BLaER1 treated with 17β-estradiol and CSF1 and Interleukin-3, amounts not matched to agents 10 nM and 100 nM (cell line): ENCODE data around the gene SPTB.

Experiments
- H3K27ac ChIP-seq, 11 experiments: shearing (Covaris generic); formaldehyde crosslinking; 2 replicates each; pipeline ENCODE4 v1.8.1; 2022
- H3K27me3 ChIP-seq, 11 experiments: shearing (Covaris generic); formaldehyde crosslinking; 2 replicates each; pipeline ENCODE4 v1.8.1; 2022
- H3K36me3 ChIP-seq, 11 experiments: shearing (Covaris generic); formaldehyde crosslinking; 2 replicates each; pipeline ENCODE4 v1.8.1; 2022
- H3K4me1 ChIP-seq, 10 experiments: shearing (Covaris generic); formaldehyde crosslinking; 2 replicates each; pipeline ENCODE4 v1.8.1; 2022
- H3K4me2 ChIP-seq, 11 experiments: shearing (Covaris generic); formaldehyde crosslinking; 2 replicates each; pipeline ENCODE4 v1.8.1; 2022
- H3K4me3 ChIP-seq, 10 experiments: shearing (Covaris generic); formaldehyde crosslinking; 2 replicates each; pipeline ENCODE4 v1.8.1; 2022
- H3K9ac ChIP-seq, 11 experiments: shearing (Covaris generic); formaldehyde crosslinking; 2 replicates each; pipeline ENCODE4 v1.8.1; 2022
- H3K9me3 ChIP-seq, 11 experiments: shearing (Covaris generic); formaldehyde crosslinking; replicated peaks in 1 of 11; 2 replicates each; pipeline ENCODE4 v1.8.1; 2022
- H4K20me1 ChIP-seq, 11 experiments: shearing (Covaris generic); formaldehyde crosslinking; 2 replicates each; pipeline ENCODE4 v1.8.1; 2022
- Cebpa-rat ChIP-seq, 11 experiments: shearing (Covaris generic); IDR thresholded peaks; 2 replicates each; pipeline ENCODE4 v1.8.1; 2022

SPTB gene

GRCh38 chr14:64823305-64823861, 56.3 kb downstream of the SPTB start:
- no peak for TF ChIP-seq Cebpa-rat (IDR thresholded peaks at IDR 0.05)
- peak overlapping the region; percentile 52 to 79 (median 65) for H3K4me2 ChIP-seq
- no peak overlapping the region for H3K4me3 ChIP-seq

GRCh38 chr14:64821651-64822050, 58.1 kb downstream of the SPTB start:
- Histone ChIP-seq H3K4me2 (peak overlapping the region in 2 of 11 experiments; percentile 25 to 68; a peak in 1 of 22 replicates), H4K20me1 (0 out of 22 replicates have a peak, but pooled peaks cover 0 to 5% (median 0%) of the 10 kb centered on the region in 11 experiments), H3K9me3 (no peaks in the 10 kb centered on the region), H3K9ac (no peak overlapping the region), H3K27ac (no peak overlapping the region), H3K27me3 (no peaks in the 10 kb centered on the region), H3K36me3 (no peaks in the 10 kb centered on the region), H3K4me3 (no peak overlapping the region), H3K4me1 (peaks cover 0 to 61% (median 41%) of the 10 kb centered on the region in 10 experiments; a peak in 16 of 20 replicates)
- TF ChIP-seq Cebpa-rat (IDR thresholded peaks at IDR 0.05): no peak

More at GRCh38 chr14:64823305-64823861, 56.3 kb downstream of the SPTB start:
- peak overlapping the region in 1 of 11 experiments; percentile 3; a peak in 2 of 22 replicates for H3K9ac ChIP-seq
- H3K9me3 ChIP-seq: no peaks in the 10 kb centered on the region
- peaks cover 0 to 47% (median 30%) of the 10 kb centered on the region in 10 experiments; a peak in 16 of 20 replicates for H3K4me1 ChIP-seq
- no peaks in the 10 kb centered on the region for H3K27me3 ChIP-seq
- no peak overlapping the region for H3K27ac ChIP-seq
- 0 out of 22 replicates have a peak, but pooled peaks cover 0 to 2% (median 0%) of the 10 kb centered on the region in 11 experiments for H4K20me1 ChIP-seq
- H3K36me3 ChIP-seq: no peaks in the 10 kb centered on the region

GRCh38 chr14:64818151-64818550, 61.6 kb downstream of the SPTB start:
- H3K4me3 ChIP-seq: no peak overlapping the region
- H3K9me3 ChIP-seq: no peaks in the 10 kb centered on the region
- H3K4me1 ChIP-seq: peaks cover 0 to 55% (median 35%) of the 10 kb centered on the region in 10 experiments; a peak in 16 of 20 replicates
- H3K9ac ChIP-seq: no peak overlapping the region
- no peak overlapping the region for H3K27ac ChIP-seq
- H3K4me2 ChIP-seq: peak overlapping the region in 6 of 11 experiments; percentile 20 to 61 (median 45); a peak in 5 of 22 replicates
- no peaks in the 10 kb centered on the region for H3K27me3 ChIP-seq
- peaks cover 0 to 5% (median 0%) of the 10 kb centered on the region in 11 experiments; a peak in 1 of 22 replicates for H4K20me1 ChIP-seq
- TF ChIP-seq Cebpa-rat (IDR thresholded peaks at IDR 0.05): no peak
- H3K36me3 ChIP-seq: no peaks in the 10 kb centered on the region

- H3K9ac ChIP-seq: peak overlapping the region in 1 of 11 experiments; percentile 3; a peak in 1 of 22 replicates
- TF ChIP-seq Cebpa-rat (IDR thresholded peaks at IDR 0.05): no peak
- H3K27me3 ChIP-seq: no peaks in the 10 kb centered on the region
- H3K9me3 ChIP-seq: no peaks in the 10 kb centered on the region
- H3K4me3 ChIP-seq: no peak overlapping the region
- peaks cover 0 to 5% (median 0%) of the 10 kb centered on the region in 11 experiments; a peak in 1 of 22 replicates for H4K20me1 ChIP-seq
- no peak overlapping the region for H3K27ac ChIP-seq
- peaks cover 0 to 53% (median 33%) of the 10 kb centered on the region in 10 experiments; a peak in 16 of 20 replicates for H3K4me1 ChIP-seq
- H3K4me2 ChIP-seq: peak overlapping the region in 8 of 11 experiments; percentile 5 to 61 (median 45); a peak in 16 of 22 replicates
- no peaks in the 10 kb centered on the region for H3K36me3 ChIP-seq
Measured at GRCh38 chr14:64817631-64818030, 62.1 kb downstream of the SPTB start.

- no peak overlapping the region for H3K4me3 ChIP-seq
- peaks cover 0 to 47% (median 31%) of the 10 kb centered on the region in 10 experiments; a peak in 16 of 20 replicates for H3K4me1 ChIP-seq
- H3K27ac ChIP-seq: no peak overlapping the region
- no peaks in the 10 kb centered on the region for H3K9me3 ChIP-seq
- H3K36me3 ChIP-seq: no peaks in the 10 kb centered on the region
- no peaks in the 10 kb centered on the region for H3K27me3 ChIP-seq
- no peak overlapping the region for H3K9ac ChIP-seq
- H4K20me1 ChIP-seq: peaks cover 0 to 5% (median 0%) of the 10 kb centered on the region in 11 experiments; a peak in 1 of 22 replicates
- H3K4me2 ChIP-seq: no peak overlapping the region
- TF ChIP-seq Cebpa-rat (IDR thresholded peaks at IDR 0.05): no peak
Measured at GRCh38 chr14:64816221-64816783, 63.4 kb downstream of the SPTB start.

GRCh38 chr14:64815257-64815656, 64.5 kb downstream of the SPTB start:
- Histone ChIP-seq H3K36me3 (no peaks in the 10 kb centered on the region), H3K4me1 (peaks cover 0 to 37% (median 24%) of the 10 kb centered on the region in 10 experiments; a peak in 16 of 20 replicates), H3K9me3 (no peaks in the 10 kb centered on the region), H3K4me3 (no peak overlapping the region), H3K9ac (no peak overlapping the region), H4K20me1 (peaks cover 0 to 5% (median 0%) of the 10 kb centered on the region in 11 experiments; a peak in 1 of 22 replicates), H3K4me2 (no peak overlapping the region), H3K27me3 (no peaks in the 10 kb centered on the region), H3K27ac (no peak overlapping the region)
- TF ChIP-seq Cebpa-rat (IDR thresholded peaks at IDR 0.05): no peak

- no peak overlapping the region for H3K9ac ChIP-seq
- H3K27ac ChIP-seq: no peak overlapping the region
- H3K4me3 ChIP-seq: no peak overlapping the region
- no peaks in the 10 kb centered on the region; a peak in 1 of 22 replicates for H4K20me1 ChIP-seq
- H3K9me3 ChIP-seq: no peaks in the 10 kb centered on the region
- TF ChIP-seq Cebpa-rat (IDR thresholded peaks at IDR 0.05): no peak
- peaks cover 0 to 17% (median 9%) of the 10 kb centered on the region in 10 experiments; a peak in 16 of 20 replicates for H3K4me1 ChIP-seq
- H3K27me3 ChIP-seq: no peaks in the 10 kb centered on the region
- H3K36me3 ChIP-seq: no peaks in the 10 kb centered on the region
- peak overlapping the region in 8 of 11 experiments; percentile 12 to 73 (median 54); a peak in 13 of 22 replicates for H3K4me2 ChIP-seq
Measured at GRCh38 chr14:64812412-64812811, 67.3 kb downstream of the SPTB start.

- Histone ChIP-seq H4K20me1 (no peaks in the 10 kb centered on the region; a peak in 1 of 22 replicates), H3K4me2 (no peak overlapping the region; a peak in 1 of 22 replicates), H3K4me1 (peaks cover 0 to 12% (median 7%) of the 10 kb centered on the region in 10 experiments; a peak in 12 of 20 replicates), H3K36me3 (no peaks in the 10 kb centered on the region), H3K9ac (no peak overlapping the region), H3K27me3 (no peaks in the 10 kb centered on the region), H3K27ac (no peak overlapping the region), H3K9me3 (no peaks in the 10 kb centered on the region), H3K4me3 (no peak overlapping the region)
- TF ChIP-seq Cebpa-rat (IDR thresholded peaks at IDR 0.05): no peak
Measured at GRCh38 chr14:64811676-64812075, 68.0 kb downstream of the SPTB start.

- H3K9me3 ChIP-seq: no peaks in the 10 kb centered on the region
- no peaks in the 10 kb centered on the region; a peak in 1 of 22 replicates for H4K20me1 ChIP-seq
- H3K9ac ChIP-seq: no peak overlapping the region
- no peak for TF ChIP-seq Cebpa-rat (IDR thresholded peaks at IDR 0.05)
- no peaks in the 10 kb centered on the region for H3K27me3 ChIP-seq
- H3K4me2 ChIP-seq: no peak overlapping the region
- H3K36me3 ChIP-seq: no peaks in the 10 kb centered on the region
- H3K4me1 ChIP-seq: peaks cover 0 to 12% (median 8%) of the 10 kb centered on the region in 10 experiments; a peak in 13 of 20 replicates
- H3K4me3 ChIP-seq: no peak overlapping the region
- H3K27ac ChIP-seq: no peak overlapping the region
Measured at GRCh38 chr14:64808449-64808848, 71.3 kb downstream of the SPTB start.
